Ishikawa (cell line): ENCODE measurements around the gene MYCBP2.

Experiments used
- CEBPB ChIP-seq: IDR thresholded peaks from 2 replicates; pipeline ENCODE4 v1.6.1; 2012
- CREB1 ChIP-seq: IDR thresholded peaks from 2 replicates; pipeline ENCODE4 v1.6.1; 2012; ENCODE audit warnings: low read depth
- EGR1 ChIP-seq: IDR thresholded peaks from 2 replicates; pipeline ENCODE4 v1.6.1; 2012
- EP300 ChIP-seq: IDR thresholded peaks from 2 replicates; pipeline ENCODE4 v1.6.1; 2012; ENCODE audit warnings: borderline replicate concordance
- FOXM1 ChIP-seq: IDR thresholded peaks from 2 replicates; pipeline ENCODE4 v1.6.1; 2012; ENCODE audit warnings: low read depth, borderline replicate concordance
- NFIC ChIP-seq: IDR thresholded peaks from 2 replicates; pipeline ENCODE4 v1.6.1; 2012
- RAD21 ChIP-seq: IDR thresholded peaks from 2 replicates; pipeline ENCODE4 v1.6.1; 2012; ENCODE audit warnings: low read depth
- TAF1 ChIP-seq: IDR thresholded peaks from 2 replicates; pipeline ENCODE4 v1.6.1; 2012; ENCODE audit warnings: low read depth, mild to moderate bottlenecking
- TCF12 ChIP-seq: IDR thresholded peaks from 2 replicates; pipeline ENCODE4 v1.6.1; 2012; ENCODE audit warnings: low read depth
- TEAD4 ChIP-seq: IDR thresholded peaks from 2 replicates; pipeline ENCODE4 v1.6.1; 2012
- YY1 ChIP-seq: IDR thresholded peaks from 2 replicates; pipeline ENCODE4 v1.6.1; 2012; ENCODE audit warnings: low read depth
- ZBTB7A ChIP-seq: IDR thresholded peaks from 2 replicates; pipeline ENCODE4 v1.6.1; 2012; ENCODE audit warnings: low read depth
- TF ChIP-seq, protein P1 (sequence below): IDR thresholded peaks from 2 replicates; pipeline ENCODE4 v1.6.1; 2012
- TF ChIP-seq, protein P2 (sequence below): IDR thresholded peaks from 2 replicates; pipeline ENCODE4 v1.6.1; 2012; ENCODE audit warnings: low read depth, mild to moderate bottlenecking
- TF ChIP-seq, protein P3 (sequence below): IDR thresholded peaks from 2 replicates; pipeline ENCODE4 v1.6.1; 2012

The MYCBP2 gene

DNA sequence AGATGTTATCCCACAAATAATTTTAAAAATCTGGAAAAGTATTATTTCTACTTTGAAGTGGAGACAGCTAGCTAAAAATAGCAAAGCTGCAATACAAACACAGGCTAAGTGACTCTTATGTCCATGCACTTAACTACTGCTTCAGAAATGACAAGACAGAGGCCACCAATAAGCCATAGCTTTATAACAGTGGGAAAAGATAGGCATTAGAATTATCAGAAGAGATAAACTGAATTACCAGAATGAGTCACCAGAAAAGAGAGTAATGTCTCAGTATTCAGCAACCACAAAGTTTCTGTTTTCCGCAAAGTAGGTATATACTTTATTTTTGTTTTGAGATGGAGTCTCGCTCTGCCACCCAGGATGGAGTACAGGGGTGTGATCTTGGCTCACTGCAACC, 317.9 kb downstream of the MYCBP2 start:
- TF ChIP-seq FOXM1 (no peak), EP300 (no peak), EGR1 (no peak), TEAD4 (no peak), NFIC (no peak), YY1 (no peak), ZBTB7A (no peak), TCF12 (no peak), CREB1 (no peak), TAF1 (no peak), CEBPB (no peak), RAD21 (no peak)
- TF ChIP-seq, protein P1, sequence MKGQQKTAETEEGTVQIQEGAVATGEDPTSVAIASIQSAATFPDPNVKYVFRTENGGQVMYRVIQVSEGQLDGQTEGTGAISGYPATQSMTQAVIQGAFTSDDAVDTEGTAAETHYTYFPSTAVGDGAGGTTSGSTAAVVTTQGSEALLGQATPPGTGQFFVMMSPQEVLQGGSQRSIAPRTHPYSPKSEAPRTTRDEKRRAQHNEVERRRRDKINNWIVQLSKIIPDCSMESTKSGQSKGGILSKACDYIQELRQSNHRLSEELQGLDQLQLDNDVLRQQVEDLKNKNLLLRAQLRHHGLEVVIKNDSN, result no peak
- TF ChIP-seq, protein P2, sequence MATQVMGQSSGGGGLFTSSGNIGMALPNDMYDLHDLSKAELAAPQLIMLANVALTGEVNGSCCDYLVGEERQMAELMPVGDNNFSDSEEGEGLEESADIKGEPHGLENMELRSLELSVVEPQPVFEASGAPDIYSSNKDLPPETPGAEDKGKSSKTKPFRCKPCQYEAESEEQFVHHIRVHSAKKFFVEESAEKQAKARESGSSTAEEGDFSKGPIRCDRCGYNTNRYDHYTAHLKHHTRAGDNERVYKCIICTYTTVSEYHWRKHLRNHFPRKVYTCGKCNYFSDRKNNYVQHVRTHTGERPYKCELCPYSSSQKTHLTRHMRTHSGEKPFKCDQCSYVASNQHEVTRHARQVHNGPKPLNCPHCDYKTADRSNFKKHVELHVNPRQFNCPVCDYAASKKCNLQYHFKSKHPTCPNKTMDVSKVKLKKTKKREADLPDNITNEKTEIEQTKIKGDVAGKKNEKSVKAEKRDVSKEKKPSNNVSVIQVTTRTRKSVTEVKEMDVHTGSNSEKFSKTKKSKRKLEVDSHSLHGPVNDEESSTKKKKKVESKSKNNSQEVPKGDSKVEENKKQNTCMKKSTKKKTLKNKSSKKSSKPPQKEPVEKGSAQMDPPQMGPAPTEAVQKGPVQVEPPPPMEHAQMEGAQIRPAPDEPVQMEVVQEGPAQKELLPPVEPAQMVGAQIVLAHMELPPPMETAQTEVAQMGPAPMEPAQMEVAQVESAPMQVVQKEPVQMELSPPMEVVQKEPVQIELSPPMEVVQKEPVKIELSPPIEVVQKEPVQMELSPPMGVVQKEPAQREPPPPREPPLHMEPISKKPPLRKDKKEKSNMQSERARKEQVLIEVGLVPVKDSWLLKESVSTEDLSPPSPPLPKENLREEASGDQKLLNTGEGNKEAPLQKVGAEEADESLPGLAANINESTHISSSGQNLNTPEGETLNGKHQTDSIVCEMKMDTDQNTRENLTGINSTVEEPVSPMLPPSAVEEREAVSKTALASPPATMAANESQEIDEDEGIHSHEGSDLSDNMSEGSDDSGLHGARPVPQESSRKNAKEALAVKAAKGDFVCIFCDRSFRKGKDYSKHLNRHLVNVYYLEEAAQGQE, result no peak
- TF ChIP-seq, protein P3, sequence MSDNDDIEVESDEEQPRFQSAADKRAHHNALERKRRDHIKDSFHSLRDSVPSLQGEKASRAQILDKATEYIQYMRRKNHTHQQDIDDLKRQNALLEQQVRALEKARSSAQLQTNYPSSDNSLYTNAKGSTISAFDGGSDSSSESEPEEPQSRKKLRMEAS, result no peak

DNA sequence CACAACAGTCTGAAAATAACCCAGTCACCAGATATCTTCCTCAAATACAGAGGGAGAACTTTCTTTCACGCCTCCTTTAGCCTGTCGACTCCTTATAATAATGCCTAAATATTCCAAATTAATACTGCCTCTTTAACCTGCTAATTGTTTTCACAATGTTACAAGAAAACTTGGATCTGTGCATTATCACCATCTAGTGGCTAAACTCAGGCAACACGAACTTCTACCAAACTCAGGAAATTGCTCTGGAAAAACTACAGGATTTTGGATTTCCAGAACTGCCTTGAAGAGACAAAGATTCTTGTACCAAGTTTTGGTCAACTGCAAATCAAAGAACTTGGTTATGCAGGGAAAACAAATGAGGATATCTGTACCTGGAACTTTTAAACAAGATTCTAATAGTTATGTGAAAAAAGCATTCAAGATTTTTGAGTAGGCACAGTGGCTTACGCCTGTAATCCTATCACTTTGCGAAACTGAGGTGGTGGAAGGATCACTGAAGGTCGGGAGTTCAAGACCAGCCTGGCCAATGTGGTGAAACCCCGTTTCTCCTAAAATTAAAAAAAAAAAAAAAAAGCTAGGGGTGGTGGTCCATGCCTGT, 324.2 kb downstream of the MYCBP2 start:
- TF ChIP-seq EP300, result no peak
- no peak for TF ChIP-seq CEBPB
- TF ChIP-seq RAD21, result peak; percentile 31
- TF ChIP-seq YY1, result no peak
- no peak for TF ChIP-seq EGR1
- no peak for TF ChIP-seq TCF12
- no peak for TF ChIP-seq NFIC

DNA sequence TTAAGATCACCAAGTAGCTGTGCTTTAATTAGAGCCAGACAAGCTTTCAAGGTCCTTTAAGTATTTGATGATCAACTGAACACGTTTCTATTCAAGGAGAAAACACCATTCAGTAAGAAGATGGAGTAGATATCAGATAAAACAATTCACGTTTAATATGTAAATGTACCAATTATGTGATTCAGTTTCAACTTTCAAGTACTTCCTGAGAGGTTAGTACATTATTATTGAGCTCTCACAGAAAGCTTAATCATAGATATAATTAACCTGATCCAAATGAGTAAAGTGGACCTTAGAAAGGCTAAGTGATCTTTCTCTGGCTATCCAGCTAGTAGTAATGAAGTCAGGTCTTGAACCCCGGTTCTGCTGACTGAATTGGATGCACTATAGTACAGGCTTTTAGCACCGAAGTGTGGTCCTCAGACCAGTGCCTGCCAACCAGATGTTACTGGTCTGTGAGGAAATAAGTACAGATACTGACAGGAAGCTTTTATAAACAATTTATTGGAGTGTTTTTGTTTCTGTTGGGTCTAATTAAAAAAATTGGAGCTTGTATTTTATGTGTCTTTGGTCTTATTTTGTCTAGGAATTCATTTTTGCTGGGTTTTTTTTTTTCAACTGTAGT, 324.8 kb downstream of the MYCBP2 start:
- no peak for TF ChIP-seq NFIC
- no peak for TF ChIP-seq ZBTB7A
- TF ChIP-seq EGR1, result no peak
- no peak for TF ChIP-seq CEBPB
- TF ChIP-seq RAD21, result no peak
- TF ChIP-seq TEAD4, result no peak
- TF ChIP-seq TCF12, result no peak
- TF ChIP-seq TAF1, result no peak
- no peak for TF ChIP-seq FOXM1
- TF ChIP-seq, protein P2, result no peak
- no peak for TF ChIP-seq CREB1
- no peak for TF ChIP-seq EP300
- TF ChIP-seq, protein P3, result no peak
- TF ChIP-seq YY1, result no peak
- TF ChIP-seq, protein P1, result no peak

DNA sequence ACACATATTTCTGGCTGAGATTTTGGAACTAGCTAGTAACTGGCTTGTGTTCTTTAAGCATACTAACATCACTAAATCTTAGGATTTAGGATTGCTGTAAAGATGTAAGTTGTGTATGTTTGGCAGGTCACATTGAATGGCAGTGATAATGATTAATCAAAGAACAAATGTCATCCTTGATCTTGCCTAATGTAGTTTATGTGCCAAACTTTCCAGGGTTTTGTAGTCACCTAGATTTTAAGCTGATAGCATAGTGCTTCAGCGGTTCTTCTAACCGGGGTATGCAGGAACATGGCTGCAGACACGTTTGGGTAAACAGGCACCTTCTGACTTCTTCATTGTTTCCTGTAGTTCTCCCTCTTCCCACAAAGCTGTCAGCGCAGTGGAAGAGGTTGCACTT, 325.4 kb downstream of the MYCBP2 start:
- TF ChIP-seq, protein P3, result no peak
- TF ChIP-seq ZBTB7A, result no peak

DNA sequence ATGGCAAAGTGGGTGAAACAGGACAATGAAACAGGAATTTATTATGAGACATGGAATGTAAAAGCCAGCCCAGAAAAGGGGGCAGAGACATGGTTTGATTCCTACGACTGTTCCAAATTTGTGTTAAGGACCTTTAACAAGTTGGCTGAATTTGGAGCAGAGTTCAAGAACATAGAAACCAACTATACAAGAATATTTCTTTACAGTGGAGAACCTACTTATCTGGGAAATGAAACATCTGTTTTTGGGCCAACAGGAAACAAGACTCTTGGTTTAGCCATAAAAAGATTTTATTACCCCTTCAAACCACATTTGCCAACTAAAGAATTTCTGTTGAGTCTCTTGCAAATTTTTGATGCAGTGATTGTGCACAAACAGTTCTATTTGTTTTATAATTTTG, 326.4 kb downstream of the MYCBP2 start:
- TF ChIP-seq, protein P3, result no peak
- TF ChIP-seq FOXM1 (no peak), TCF12 (no peak), EP300 (no peak), TAF1 (no peak), TEAD4 (no peak), YY1 (no peak), CEBPB (no peak), CREB1 (no peak), ZBTB7A (no peak), RAD21 (no peak), NFIC (no peak), EGR1 (no peak)
- TF ChIP-seq, protein P1, result no peak
- TF ChIP-seq, protein P2, result no peak
